Bronchial epithelial cell (primary cell): ENCODE measurements around the gene SLC5A7. TPM values are rescaled to one million over a fixed set of nuclear protein-coding genes. Genes with fewer than 3 reads are reported as not detected.

Experiments
- DNase-seq: peaks from one replicate; pipeline ENCODE4 v3.0.0-alpha.2; 2010; ENCODE audit warnings: low read depth
- FAIRE-seq: peaks from 2 replicates; lab custom pipeline; 2011; peaks lifted over from hg19 to GRCh38; lab: Jason Lieb, UNC
- H3K27me3 ChIP-seq: 2 replicates; pipeline ENCODE4 v1.5.1; 2011; ENCODE audit warnings: low read length; ENCODE audit not compliant: control insufficient read depth, insufficient read depth
- H3K36me3 ChIP-seq: 2 replicates; pipeline ENCODE4 v1.5.1; 2011; ENCODE audit warnings: low read length; ENCODE audit not compliant: control insufficient read depth, insufficient read depth
- H3K4me3 ChIP-seq: 2 replicates; pipeline ENCODE4 v1.5.1; 2011; ENCODE audit warnings: mild to moderate bottlenecking, low read depth, low read length, control low read depth
- total RNA-seq: library from RNA; depleted of rRNA; stranded (reverse); fragments of >200 nt; gene quantifications from 2 replicates; pipeline ENCODE4 v1.2.1, GENCODE V29; 2014
- TF ChIP-seq, protein P1 (sequence below): IDR thresholded peaks from 2 replicates; pipeline ENCODE4 v1.5.1; 2011; ENCODE audit warnings: mild to moderate bottlenecking, moderate library complexity, low read length, control low read depth, inconsistent platforms; ENCODE audit not compliant: insufficient read depth, severe bottlenecking

The SLC5A7 gene
- total RNA-seq, result not detected in 2 replicates

DNA sequence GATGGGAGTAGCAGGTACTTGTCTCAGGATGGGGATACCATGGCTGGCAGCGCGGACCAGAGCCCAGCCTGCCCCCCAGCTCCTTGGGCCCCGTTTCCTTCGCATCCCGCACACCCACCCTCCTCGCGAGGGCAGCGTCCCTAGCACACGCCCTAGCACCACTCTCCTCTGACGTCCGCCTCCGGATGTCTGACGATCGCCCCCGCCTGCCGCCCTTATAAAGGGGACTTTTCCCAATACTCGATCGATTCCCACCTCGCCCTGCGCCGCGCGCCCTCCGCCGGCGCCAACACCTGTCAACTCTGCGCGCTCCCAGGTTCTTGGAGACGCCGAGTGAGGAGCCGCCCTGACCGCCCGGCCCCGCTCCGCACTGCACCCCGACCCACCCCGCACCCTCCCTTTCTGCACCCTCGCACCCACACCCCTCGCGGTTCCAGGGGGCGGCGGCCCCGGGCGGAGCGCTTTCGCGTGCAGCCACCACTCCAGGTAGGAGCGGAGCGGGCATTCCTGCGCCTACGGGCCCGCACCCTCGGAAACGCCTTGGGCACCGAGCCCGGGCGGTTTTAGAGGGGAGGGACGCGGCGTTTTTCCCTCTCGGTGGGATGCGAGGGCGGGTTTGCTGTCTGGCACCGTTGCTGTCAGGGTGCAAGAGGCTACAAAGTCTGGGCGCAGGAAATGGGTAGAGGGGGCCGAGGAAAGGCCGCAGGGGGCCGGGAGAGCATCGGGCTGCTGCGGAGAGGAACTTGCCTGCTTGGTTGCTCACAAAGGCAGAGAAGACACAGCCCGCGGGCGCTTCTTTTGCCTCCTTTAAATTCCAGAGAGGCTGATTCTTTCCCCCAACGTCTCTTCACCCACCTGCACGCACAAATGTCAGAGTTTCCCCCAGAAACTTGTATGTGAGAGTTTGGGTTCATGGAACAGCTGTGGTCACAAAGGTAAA, at the start of gene SLC5A7:
Gene SLC5A7 (plus strand): TSS at position 247 of the 940 bp plus-strand sequence. CDS start 1,632 bp downstream, outside the sequence.
- TF ChIP-seq, protein P1, sequence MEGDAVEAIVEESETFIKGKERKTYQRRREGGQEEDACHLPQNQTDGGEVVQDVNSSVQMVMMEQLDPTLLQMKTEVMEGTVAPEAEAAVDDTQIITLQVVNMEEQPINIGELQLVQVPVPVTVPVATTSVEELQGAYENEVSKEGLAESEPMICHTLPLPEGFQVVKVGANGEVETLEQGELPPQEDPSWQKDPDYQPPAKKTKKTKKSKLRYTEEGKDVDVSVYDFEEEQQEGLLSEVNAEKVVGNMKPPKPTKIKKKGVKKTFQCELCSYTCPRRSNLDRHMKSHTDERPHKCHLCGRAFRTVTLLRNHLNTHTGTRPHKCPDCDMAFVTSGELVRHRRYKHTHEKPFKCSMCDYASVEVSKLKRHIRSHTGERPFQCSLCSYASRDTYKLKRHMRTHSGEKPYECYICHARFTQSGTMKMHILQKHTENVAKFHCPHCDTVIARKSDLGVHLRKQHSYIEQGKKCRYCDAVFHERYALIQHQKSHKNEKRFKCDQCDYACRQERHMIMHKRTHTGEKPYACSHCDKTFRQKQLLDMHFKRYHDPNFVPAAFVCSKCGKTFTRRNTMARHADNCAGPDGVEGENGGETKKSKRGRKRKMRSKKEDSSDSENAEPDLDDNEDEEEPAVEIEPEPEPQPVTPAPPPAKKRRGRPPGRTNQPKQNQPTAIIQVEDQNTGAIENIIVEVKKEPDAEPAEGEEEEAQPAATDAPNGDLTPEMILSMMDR, result no peak
- DNase-seq, result no peak

DNA sequence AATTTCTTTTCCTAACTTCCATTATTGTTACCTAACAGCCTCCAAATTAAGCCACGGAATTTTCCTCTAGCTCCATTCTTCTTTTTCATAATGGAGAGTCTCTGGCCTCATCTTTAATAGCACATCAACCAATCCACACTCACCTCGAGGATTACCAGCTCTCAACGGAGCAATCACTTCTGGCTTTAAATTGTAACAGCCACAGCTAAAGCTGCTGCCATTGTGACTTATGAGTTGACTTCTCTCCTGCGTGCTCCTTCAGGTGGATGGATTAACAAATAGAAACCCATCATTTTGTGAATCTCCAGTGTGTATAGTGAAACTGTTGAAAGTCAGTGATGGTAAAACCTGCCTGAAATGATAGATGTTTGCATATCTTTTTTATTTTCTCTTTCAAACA, 24.9 kb upstream of the SLC5A7 start:
- FAIRE-seq (no peak), DNase-seq (no peak)
- no peak overlapping the region for H3K4me3 ChIP-seq
- TF ChIP-seq, protein P1, result no peak
- no peaks in the 10 kb centered on the region for H3K27me3 ChIP-seq
- H3K36me3 ChIP-seq, result no peaks in the 10 kb centered on the region

More for the DNA sequence above, at the start of gene SLC5A7:
- peaks cover 1% of the 10 kb centered on the region for H3K27me3 ChIP-seq
- H3K4me3 ChIP-seq, result no peak within 1 kb of the TSS
- no peak for FAIRE-seq
- no peaks in the 10 kb centered on the region for H3K36me3 ChIP-seq

DNA sequence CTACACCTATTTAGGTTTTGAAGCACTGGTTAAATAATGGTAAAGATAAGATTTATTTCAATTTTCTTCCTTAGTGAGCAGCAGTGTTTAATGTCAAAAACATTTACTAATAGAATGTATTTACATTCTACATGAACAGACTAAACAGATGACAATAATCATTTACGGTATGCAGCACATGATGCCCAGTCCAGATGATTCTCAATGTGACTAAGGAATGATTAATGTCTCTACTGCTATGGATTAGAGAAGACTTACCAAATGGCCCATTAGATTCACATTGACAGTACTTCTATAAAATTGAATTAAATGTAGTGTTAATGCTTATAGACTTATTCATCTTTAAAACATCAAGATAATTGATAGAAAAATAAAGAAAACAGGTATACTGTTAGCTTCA, 22.1 kb upstream of the SLC5A7 start:
- DNase-seq (peak; percentile 17), FAIRE-seq (no peak)
- H3K4me3 ChIP-seq, result no peak overlapping the region
- no peaks in the 10 kb centered on the region for H3K36me3 ChIP-seq
- TF ChIP-seq, protein P1, result no peak
- no peaks in the 10 kb centered on the region for H3K27me3 ChIP-seq

DNA sequence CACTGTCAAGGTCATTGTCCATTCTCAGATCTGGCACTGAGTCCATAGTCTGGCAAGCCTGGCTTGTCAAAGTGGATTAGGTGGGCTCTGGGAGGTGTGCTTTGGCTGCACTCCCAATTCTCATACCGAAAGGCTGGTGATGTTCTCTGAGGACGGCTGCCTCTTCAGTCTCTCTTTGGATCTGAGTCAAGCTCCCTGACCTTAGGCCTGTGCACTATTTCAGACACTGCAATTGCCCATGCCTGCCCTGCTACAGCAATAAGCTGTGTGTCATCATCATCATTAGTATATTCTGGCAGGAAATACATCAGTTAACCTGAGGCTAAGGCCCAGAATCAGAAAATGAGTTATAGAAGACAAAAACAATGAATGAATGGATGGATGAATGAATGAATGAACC, 1.6 kb upstream of the SLC5A7 start:
- TF ChIP-seq, protein P1, result no peak
- Histone ChIP-seq H3K4me3 (no peak overlapping the region), H3K27me3 (peaks cover 1% of the 10 kb centered on the region), H3K36me3 (no peaks in the 10 kb centered on the region)
- FAIRE-seq (no peak), DNase-seq (peak; percentile 65)

DNA sequence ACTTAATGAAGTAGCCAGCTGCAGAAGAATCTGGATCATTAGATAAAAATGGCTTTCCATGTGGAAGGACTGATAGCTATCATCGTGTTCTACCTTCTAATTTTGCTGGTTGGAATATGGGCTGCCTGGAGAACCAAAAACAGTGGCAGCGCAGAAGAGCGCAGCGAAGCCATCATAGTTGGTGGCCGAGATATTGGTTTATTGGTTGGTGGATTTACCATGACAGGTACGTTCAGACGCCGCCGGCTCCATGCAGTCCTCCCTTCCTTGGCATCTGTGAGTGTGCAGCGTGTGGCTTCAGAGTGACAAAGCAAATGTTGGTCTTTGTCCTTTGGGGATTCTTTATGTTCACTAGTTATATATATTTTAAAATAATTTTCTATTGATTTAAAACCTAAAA, 1.8 kb downstream of the SLC5A7 start:
- FAIRE-seq (peak; percentile 81), DNase-seq (no peak)
- TF ChIP-seq, protein P1, result no peak
- no peaks in the 10 kb centered on the region for H3K36me3 ChIP-seq
- no peak overlapping the region for H3K4me3 ChIP-seq
- H3K27me3 ChIP-seq, result peaks cover 1% of the 10 kb centered on the region
